ENCODE measurements around the gene JOSD2.
"Not testable (repeated sequence)": the region's sequence is repeated elsewhere in the genome, so short reads cannot be mapped to it uniquely, and the experiment has no call there.

JOSD2 gene

GRCh38 chr19:50531171-50531612 lies 20.2 kb upstream of the JOSD2 start:
- Histone ChIP-seq H3K36me3 (no peaks in the 10 kb centered on the region), H3K4me3 (ENCODE audit: low read depth, low read length) (no peak overlapping the region), H3K4me1 (no peaks in the 10 kb centered on the region), H3K27me3 (no peaks in the 10 kb centered on the region; the same call in 1 of the 2 replicates), H3K9me3 (no peaks in the 10 kb centered on the region)
- no peak for TF ChIP-seq CTCF (IDR thresholded peaks at IDR 0.05; ENCODE audit: low read depth, low read length)
- no peak for DNase-seq

GRCh38 chr19:50528052-50528451 lies 17.1 kb upstream of the JOSD2 start:
- not testable (repeated sequence) for H3K9me3 ChIP-seq; H3K27me3 ChIP-seq; H3K4me1 ChIP-seq; H3K36me3 ChIP-seq; DNase-seq; H3K4me3 ChIP-seq (ENCODE audit: low read depth, low read length)

GRCh38 chr19:50522881-50523280 lies 11.9 kb upstream of the JOSD2 start:
- no peaks in the 10 kb centered on the region for H3K9me3 ChIP-seq
- H3K27me3 ChIP-seq = no peaks in the 10 kb centered on the region
- no peak overlapping the region for H3K4me3 ChIP-seq (ENCODE audit: low read depth, low read length)
- no peaks in the 10 kb centered on the region for H3K4me1 ChIP-seq
- TF ChIP-seq CTCF (IDR thresholded peaks at IDR 0.05; ENCODE audit: low read depth, low read length) = no peak
- H3K36me3 ChIP-seq = no peaks in the 10 kb centered on the region
- no peak for DNase-seq

GRCh38 chr19:50520822-50521465 lies 10.0 kb upstream of the JOSD2 start:
- no peaks in the 10 kb centered on the region for H3K36me3 ChIP-seq
- H3K9me3 ChIP-seq = no peaks in the 10 kb centered on the region
- H3K4me1 ChIP-seq = no peaks in the 10 kb centered on the region
- no peaks in the 10 kb centered on the region for H3K27me3 ChIP-seq
- no peak for DNase-seq
- TF ChIP-seq CTCF (IDR thresholded peaks at IDR 0.05; ENCODE audit: low read depth, low read length) = no peak
- no peak overlapping the region for H3K4me3 ChIP-seq (ENCODE audit: low read depth, low read length)

GRCh38 chr19:50519006-50519575 lies 8.1 kb upstream of the JOSD2 start:
- Histone ChIP-seq H3K36me3 (no peaks in the 10 kb centered on the region), H3K27me3 (no peaks in the 10 kb centered on the region), H3K4me3 (ENCODE audit: low read depth, low read length) (no peak overlapping the region), H3K4me1 (peaks cover 3% of the 10 kb centered on the region), H3K9me3 (no peaks in the 10 kb centered on the region)
- DNase-seq = no peak
- no peak for TF ChIP-seq CTCF (IDR thresholded peaks at IDR 0.05; ENCODE audit: low read depth, low read length)

- Histone ChIP-seq H3K27me3 (no peaks in the 10 kb centered on the region), H3K9me3 (no peaks in the 10 kb centered on the region), H3K4me3 (ENCODE audit: low read depth, low read length) (no peak overlapping the region), H3K4me1 (peaks cover 3% of the 10 kb centered on the region), H3K36me3 (no peaks in the 10 kb centered on the region)
- no peak for DNase-seq
- no peak for TF ChIP-seq CTCF (IDR thresholded peaks at IDR 0.05; ENCODE audit: low read depth, low read length)
Measured at GRCh38 chr19:50518091-50519005, 7.4 kb upstream of the JOSD2 start.
